IMR-90 (cell line): Measurements from ENCODE around the gene LCE5A. TPM values are rescaled to one million over a fixed set of nuclear protein-coding genes. Genes with fewer than 3 reads are reported as not detected.

Experiments used
- ATAC-seq: fragments of 200-7000 bp; cut with Tn5 transposase; 2 replicates; pipeline ENCODE4 v1.9.1; 2020; ENCODE audit warnings: low read depth, mild to moderate bottlenecking, moderate library complexity
- BruUV-seq: library from RNA; stranded (reverse); fragments of 400-500 nt; replicated peaks from 2 replicates; lab custom pipeline; 2021; lab: Mats Ljungman, UMichigan
- CTCF ChIA-PET: fragments of 300-600 bp; formaldehyde crosslinking; extraction: SDS; loops from one replicate; lab custom pipeline; 2021; ENCODE audit warnings: antibody characterized with exemption; lab: Yijun Ruan, JAX
- POLR2A ChIA-PET: fragments of 300-600 bp; sonication (Branson Sonifier 250); formaldehyde crosslinking; loops from one replicate; lab custom pipeline; 2022; ENCODE audit warnings: antibody characterized with exemption; ENCODE audit not compliant: unreplicated experiment; lab: Charles Lee
- DNase-seq: peaks from one replicate; pipeline ENCODE4 v3.0.0; 2013
- H2AFZ ChIP-seq: replicated peaks from 2 replicates; pipeline ENCODE3; 2013; ENCODE audit warnings: low read length, mild to moderate bottlenecking; ENCODE audit not compliant: poor library complexity
- H2AK5ac ChIP-seq: 2 replicates; pipeline ENCODE4 v1.6.1; 2013; ENCODE audit warnings: low read depth, low read length, inconsistent platforms
- H2AK9ac ChIP-seq: replicated peaks from 2 replicates; pipeline ENCODE3; 2013; ENCODE audit warnings: mild to moderate bottlenecking, low read depth, low read length, moderate library complexity; ENCODE audit not compliant: poor library complexity
- H2BK120ac ChIP-seq: 2 replicates; pipeline ENCODE4 v1.6.1; 2013; ENCODE audit warnings: low read depth, low read length, inconsistent platforms
- H2BK15ac ChIP-seq: 3 replicates; pipeline ENCODE4 v1.6.1; 2013; ENCODE audit warnings: low read depth, low read length, inconsistent platforms
- H2BK20ac ChIP-seq: 2 replicates; pipeline ENCODE4 v1.6.1; 2013; ENCODE audit warnings: low read depth, mild to moderate bottlenecking, inconsistent platforms, low read length, moderate library complexity
- H2BK5ac ChIP-seq: 2 replicates; pipeline ENCODE4 v1.6.1; 2013; ENCODE audit warnings: mild to moderate bottlenecking, low read depth, low read length, inconsistent platforms; ENCODE audit not compliant: poor library complexity, severe bottlenecking
- H3K14ac ChIP-seq: replicated peaks from 2 replicates; pipeline ENCODE4 v1.6.1; 2013; ENCODE audit warnings: low read depth, low read length, inconsistent platforms
- H3K18ac ChIP-seq: 2 replicates; pipeline ENCODE4 v1.6.1; 2013; ENCODE audit warnings: low read depth, low read length, control low read depth
- H3K23ac ChIP-seq: 2 replicates; pipeline ENCODE4 v1.6.1; 2013; ENCODE audit warnings: low read depth, low read length, inconsistent platforms
- H3K27ac ChIP-seq: 2 replicates; pipeline ENCODE4 v1.5.1; 2013; ENCODE audit warnings: mild to moderate bottlenecking, control low read depth, low read length; ENCODE audit not compliant: insufficient read depth
- H3K27me3 ChIP-seq: 2 replicates; pipeline ENCODE4 v1.6.1; 2013; ENCODE audit warnings: low read length; ENCODE audit not compliant: control insufficient read depth, insufficient read depth
- H3K36me3 ChIP-seq: 2 replicates; pipeline ENCODE4 v1.6.1; 2013; ENCODE audit warnings: low read length, mixed read lengths; ENCODE audit not compliant: control insufficient read depth, insufficient read depth
- H3K4ac ChIP-seq: 2 replicates; pipeline ENCODE4 v1.6.1; 2013; ENCODE audit warnings: low read depth, low read length, inconsistent platforms
- H3K4me1 ChIP-seq: 2 replicates; pipeline ENCODE4 v1.6.1; 2013; ENCODE audit warnings: low read length, mixed read lengths; ENCODE audit not compliant: control insufficient read depth, insufficient read depth
- H3K4me2 ChIP-seq: 2 replicates; pipeline ENCODE4 v1.6.1; 2013; ENCODE audit warnings: low read depth, mild to moderate bottlenecking, control low read depth, low read length, moderate library complexity
- H3K4me3 ChIP-seq: 2 replicates; pipeline ENCODE4 v1.5.1; 2013; ENCODE audit warnings: low read depth, mild to moderate bottlenecking, control low read depth, low read length, moderate library complexity; ENCODE audit not compliant: insufficient read depth
- H3K56ac ChIP-seq: 2 replicates; pipeline ENCODE4 v1.6.1; 2013; ENCODE audit warnings: low read length, inconsistent platforms; ENCODE audit not compliant: insufficient read depth; ENCODE audit errors: extremely low read depth
- H3K79me1 ChIP-seq, 2 experiments: 2 replicates each; pipeline ENCODE4 v1.6.1; 2013; ENCODE audit warnings: low read length in 2 of 2, inconsistent platforms in 1 of 2, low read depth in 1 of 2
- H3K9ac ChIP-seq: 2 replicates; pipeline ENCODE4 v1.6.1; 2013; ENCODE audit warnings: low read depth, low read length, control low read depth
- H3K9me1 ChIP-seq: 2 replicates; pipeline ENCODE4 v1.6.1; 2013; ENCODE audit warnings: low read length, inconsistent platforms; ENCODE audit not compliant: insufficient read depth
- H3K9me3 ChIP-seq: 2 replicates; pipeline ENCODE4 v1.6.1; 2013; ENCODE audit warnings: low read length; ENCODE audit not compliant: control insufficient read depth, insufficient read depth
- H4K20me1 ChIP-seq: 2 replicates; pipeline ENCODE4 v1.6.1; 2013; ENCODE audit warnings: low read length, inconsistent platforms; ENCODE audit not compliant: insufficient read depth
- H4K5ac ChIP-seq: 2 replicates; pipeline ENCODE4 v1.6.1; 2013; ENCODE audit warnings: mild to moderate bottlenecking, low read depth, low read length, control low read depth
- H4K8ac ChIP-seq, 2 experiments: 2 replicates each; pipeline ENCODE4 v1.6.1; 2013; ENCODE audit warnings: low read depth in 2 of 2, low read length in 2 of 2, control low read depth in 1 of 2, inconsistent platforms in 1 of 2
- H4K91ac ChIP-seq: 2 replicates; pipeline ENCODE4 v1.6.1; 2013; ENCODE audit warnings: low read depth, low read length, inconsistent platforms; ENCODE audit not compliant: insufficient read depth
- BHLHE40 ChIP-seq: fragments of 150-350 bp; IDR thresholded peaks from 2 replicates; pipeline ENCODE4 v1.6.1; 2016; ENCODE audit warnings: mild to moderate bottlenecking, low read depth, low read length
- FOS ChIP-seq: fragments of 150-350 bp; IDR thresholded peaks from 2 replicates; pipeline ENCODE4 v1.6.1; 2016; ENCODE audit warnings: low read depth, low read length
- MXI1 ChIP-seq: IDR thresholded peaks from 2 replicates; pipeline ENCODE4 v1.6.1; 2012; ENCODE audit warnings: low read depth, mild to moderate bottlenecking, low read length, moderate library complexity, borderline replicate concordance
- RAD21 ChIP-seq: IDR thresholded peaks from 2 replicates; pipeline ENCODE4 v1.6.1; 2012; ENCODE audit warnings: low read length, improper control_type of control experiment
- RFX5 ChIP-seq: IDR thresholded peaks from 2 replicates; pipeline ENCODE4 v1.8.0; 2012; ENCODE audit warnings: low read depth, mild to moderate bottlenecking, low read length, moderate library complexity
- WGBS, 2 experiments: methylation state at CpG; one replicate each; pipeline versions ENCODE4 v1.1.5 to v1.1.7; 2013; ENCODE audit warnings: missing lambda C conversion rate in 2 of 2; ENCODE audit not compliant: insufficient read length in 1 of 2; ENCODE audit errors: extremely low coverage in 2 of 2; 5-methylcytosine and 5-hydroxymethylcytosine counted together
- dilution Hi-C: fragments of 300-500 bp; cut with HindIII; formaldehyde crosslinking; loops from one replicate; pipeline ENCODE4 v1.14.3; 2018; ENCODE audit warnings: low sequenced_read_pairs; ENCODE audit not compliant: unreplicated experiment
- in situ Hi-C: fragments of 300-500 bp; cut with MboI; formaldehyde crosslinking; loops from 3 replicates; pipeline ENCODE4 v1.14.3; 2019; ENCODE audit warnings: low sequenced_read_pairs, inconsistent platforms, mixed read lengths
- intact Hi-C: fragments of 100-400 bp; cut with micrococcal nuclease; formaldehyde crosslinking; loops from 2 replicates; pipeline ENCODE4 v1.10.0; 2022
- polyA plus RNA-seq, 3 experiments: library from polyadenylated mRNA; depleted of rRNA; stranded (reverse); fragments of >200 nt; gene quantifications; 2 replicates each; pipeline ENCODE4 v1.2.3, GENCODE V29; 2012; ENCODE audit warnings: low replicate concordance in 1 of 3
- total RNA-seq: library from RNA; depleted of rRNA; stranded (reverse); fragments of >200 nt; gene quantifications from 2 replicates; pipeline ENCODE4 v1.2.3, GENCODE V29; 2012

The LCE5A gene
- total and polyA plus RNA-seq, 2 of the 4 experiments (the other 2 are of a cell fraction), result not detected

DNA sequence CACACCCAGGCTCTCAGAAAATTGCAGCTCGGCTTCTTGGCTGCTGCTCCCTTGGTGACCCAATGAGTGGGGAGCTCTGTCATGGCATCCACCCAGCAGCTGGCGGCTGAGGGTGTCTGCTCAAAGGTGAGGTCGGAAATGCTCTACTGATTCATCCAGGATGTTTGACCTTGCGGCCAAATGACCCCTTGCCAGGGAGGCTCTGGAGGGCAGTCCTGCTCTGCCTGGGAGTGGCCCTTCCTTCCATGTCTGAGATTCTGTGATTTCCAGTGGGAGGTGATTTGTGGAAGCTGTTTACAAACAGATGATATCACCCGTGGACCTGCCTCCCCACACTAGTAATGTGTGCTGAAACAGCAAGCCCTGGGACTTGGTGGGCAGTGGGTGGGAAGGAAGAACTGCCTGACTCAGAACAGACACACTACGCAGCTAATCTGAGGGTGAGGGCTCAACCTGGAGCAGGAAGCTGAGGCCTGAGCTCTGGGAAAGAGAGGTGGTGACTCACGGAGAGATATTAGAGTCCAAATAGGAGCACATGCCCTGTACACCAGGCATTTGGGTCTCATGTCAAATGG lies 6.7 kb downstream of the LCE5A start:
- DNase-seq (no peak), ATAC-seq (no peak)
- dilution Hi-C loops (no loop called here), intact Hi-C loops (no loop called here), in situ Hi-C loops (no loop called here)
- BruUV-seq, result no TSS peak
- Histone ChIP-seq H3K4me2 (no peak overlapping the region), H3K9me3 (no peaks in the 10 kb centered on the region), H4K91ac (no peak overlapping the region), H2BK5ac (no peak overlapping the region), H2AK9ac (no peak overlapping the region), H4K8ac (no peak overlapping the region), H2BK15ac (no peak overlapping the region), H4K20me1 (no peaks in the 10 kb centered on the region), H3K4me3 (no peak overlapping the region), H3K56ac (no peak overlapping the region), H3K27ac (no peak overlapping the region), H3K9me1 (no peaks in the 10 kb centered on the region), H2AFZ (no peak overlapping the region), H3K23ac (no peak overlapping the region), H3K27me3 (peaks cover 14% of the 10 kb centered on the region), H3K79me1 (no peaks in the 10 kb centered on the region), H3K4me1 (no peaks in the 10 kb centered on the region), H2AK5ac (no peak overlapping the region), H3K9ac (no peak overlapping the region), H3K4ac (no peak overlapping the region), H3K14ac (no peak overlapping the region), H2BK20ac (no peak overlapping the region), H4K5ac (no peak overlapping the region), H3K18ac (no peak overlapping the region), H2BK120ac (no peak overlapping the region), H3K36me3 (no peaks in the 10 kb centered on the region)
- ChIA-PET POLR2A (no interaction called here), CTCF (no interaction called here)
- TF ChIP-seq RAD21, result no peak
- no peak for TF ChIP-seq BHLHE40
- TF ChIP-seq RFX5, result no peak
- TF ChIP-seq FOS, result no peak
- TF ChIP-seq MXI1, result no peak
- WGBS, 2 experiments, result 78% methylated on average over 2 of the region's 7 CpGs; no CpG with 5 or more reads in 1 of the 2 experiments
